K562 (cell line): Measurements from ENCODE around the gene WNT11. TPM values are rescaled to one million over a fixed set of nuclear protein-coding genes. Genes with fewer than 3 reads are reported as not detected.

ENCODE experiments used
- ATAC-seq: fragments of 200-7000 bp; cut with Tn5 transposase; 3 replicates; pipeline ENCODE4 v1.9.1; 2020; ENCODE audit warnings: moderate library complexity
- Bru-seq: library from RNA; stranded (reverse); fragments of 400-500 nt; gene quantifications from one replicate; lab custom pipeline; 2021; lab: Mats Ljungman, UMichigan
- BruChase-seq, 2 experiments: library from RNA; stranded (reverse); fragments of 400-500 nt; gene quantifications; one replicate each; lab custom pipeline; 2021; lab: Mats Ljungman, UMichigan
- BruUV-seq: library from RNA; stranded (reverse); fragments of 400-500 nt; replicated peaks from 2 replicates; lab custom pipeline; 2021; lab: Mats Ljungman, UMichigan
- CTCF ChIA-PET: fragments of 300-600 bp; formaldehyde crosslinking; extraction: SDS; loops from one replicate; lab custom pipeline; 2021; ENCODE audit warnings: low intra/inter-chr PET ratio; lab: Yijun Ruan, JAX
- POLR2A ChIA-PET: fragments of 300-600, 350-650 bp; sonication (Branson Sonifier 250); formaldehyde crosslinking; extraction: SDS; loops from one replicate; lab custom pipeline; 2021; ENCODE audit warnings: antibody characterized with exemption, inconsistent platforms; lab: Yijun Ruan, JAX
- DNase-seq, 4 experiments: peaks; one replicate each; pipeline versions ENCODE4 v3.0.0 to v3.0.0-alpha.2; 2011 to 2018; ENCODE audit warnings: low spot score in 3 of 4, mixed read lengths in 3 of 4; ENCODE audit errors: extremely low read depth in 1 of 4
- FAIRE-seq: peaks from 2 replicates; lab custom pipeline; 2011; peaks lifted over from hg19 to GRCh38; lab: Jason Lieb, UNC
- H2AFZ ChIP-seq: 2 replicates; pipeline ENCODE4 v1.6.0; 2011; ENCODE audit warnings: low read depth, low read length, control low read depth, inconsistent platforms
- H3K27ac ChIP-seq: fragments of 200-600 bp; 3 replicates; pipeline ENCODE4 v1.8.0; 2011; ENCODE audit warnings: low read depth, mild to moderate bottlenecking, control low read depth, inconsistent platforms, low read length, moderate library complexity, mixed read lengths; ENCODE audit errors: extremely low read depth
- H3K27me3 ChIP-seq, 2 experiments: fragments of 300-600 bp in 1 of 2; 2 replicates in 1 of 2; 3 replicates in 1 of 2; pipeline versions ENCODE4 v1.6.0 to v1.8.0; 2011; ENCODE audit warnings: inconsistent platforms in 2 of 2, low read length in 2 of 2, mild to moderate bottlenecking in 1 of 2, mixed read lengths in 1 of 2, moderate library complexity in 1 of 2; ENCODE audit not compliant: control insufficient read depth in 2 of 2, insufficient read depth in 2 of 2
- H3K36me3 ChIP-seq: fragments of 300-600 bp; 3 replicates; pipeline ENCODE4 v1.8.0; 2011; ENCODE audit warnings: mild to moderate bottlenecking, low read length, inconsistent platforms; ENCODE audit not compliant: control insufficient read depth, insufficient read depth
- H3K4me1 ChIP-seq, 2 experiments: fragments of 200-600 bp in 1 of 2; replicated peaks in 1 of 2; 2 replicates in 1 of 2; 3 replicates in 1 of 2; pipeline versions ENCODE4 v1.5.1 to v1.8.0; 2011; ENCODE audit warnings: inconsistent platforms in 2 of 2, low read length in 2 of 2, mild to moderate bottlenecking in 1 of 2, mixed read lengths in 1 of 2, moderate library complexity in 1 of 2; ENCODE audit not compliant: control insufficient read depth in 2 of 2, insufficient read depth in 2 of 2
- H3K4me2 ChIP-seq: 2 replicates; pipeline ENCODE4 v1.6.1; 2011; ENCODE audit warnings: low read length, control low read depth, inconsistent platforms, mixed read lengths; ENCODE audit not compliant: insufficient read depth
- H3K4me3 ChIP-seq: fragments of 200-600 bp; sonication (generic), shearing (Covaris generic); 2 replicates; pipeline ENCODE4 v1.5.1; 2016; ENCODE audit warnings: control low read depth, inconsistent platforms
- H3K79me2 ChIP-seq: fragments of 200-600 bp; 3 replicates; pipeline ENCODE4 v1.8.0; 2011; ENCODE audit warnings: low read length, inconsistent platforms; ENCODE audit not compliant: control insufficient read depth, insufficient read depth
- H3K9ac ChIP-seq, 2 experiments: 2 replicates each; pipeline versions ENCODE4 v1.6.0 to v1.6.1; 2011; ENCODE audit warnings: low read depth in 2 of 2, low read length in 2 of 2, control low read depth in 1 of 2, inconsistent platforms in 1 of 2, mild to moderate bottlenecking in 1 of 2, mixed read lengths in 1 of 2; ENCODE audit not compliant: insufficient read depth in 1 of 2
- H3K9me1 ChIP-seq: one replicate; pipeline ENCODE4 v1.6.0; 2011; ENCODE audit warnings: inconsistent platforms, mild to moderate bottlenecking, low read length, moderate library complexity; ENCODE audit not compliant: control insufficient read depth, insufficient read depth
- H3K9me3 ChIP-seq: replicated peaks from 2 replicates; pipeline ENCODE4 v1.5.1; 2011; ENCODE audit warnings: low read depth, low read length, inconsistent platforms; ENCODE audit not compliant: control insufficient read depth, insufficient read depth
- H4K20me1 ChIP-seq: replicated peaks from 2 replicates; pipeline ENCODE4 v1.6.1; 2011; ENCODE audit warnings: low read length, inconsistent platforms, mixed read lengths; ENCODE audit not compliant: control insufficient read depth, insufficient read depth
- E2F6 ChIP-seq, 2 experiments: IDR thresholded peaks; 2 replicates each; pipeline ENCODE4 v1.6.1; 2011; ENCODE audit warnings: borderline replicate concordance in 1 of 2, control low read depth in 1 of 2, low read depth in 1 of 2, low read length in 1 of 2, mild to moderate bottlenecking in 1 of 2, mixed read lengths in 1 of 2, moderate library complexity in 1 of 2; ENCODE audit not compliant: insufficient read depth in 1 of 2, insufficient read length in 1 of 2, poor library complexity in 1 of 2, severe bottlenecking in 1 of 2; ENCODE audit errors: extremely low read depth in 1 of 2
- ETS1 ChIP-seq: conservative IDR thresholded peaks from 2 replicates; pipeline ENCODE4 v1.6.1; 2011; ENCODE audit warnings: low read depth, mild to moderate bottlenecking, low read length; ENCODE audit not compliant: control insufficient read depth
- MXD1 ChIP-seq: fragments of 250-450 bp; sonication (Bioruptor Pico); IDR thresholded peaks from 2 replicates; pipeline ENCODE4 v1.8.0; 2021; ENCODE audit warnings: borderline replicate concordance, mild to moderate bottlenecking, moderate library complexity; ENCODE audit not compliant: poor library complexity, severe bottlenecking
- NFIC ChIP-seq: fragments of 450-650 bp; IDR thresholded peaks from 2 replicates; pipeline ENCODE4 v1.6.1; 2017; ENCODE audit warnings: mild to moderate bottlenecking, inconsistent platforms
- PURB ChIP-seq: sonication (generic); formaldehyde crosslinking; IDR thresholded peaks from 2 replicates; pipeline ENCODE4 v1.9.0; 2021; ENCODE audit warnings: low read depth, mild to moderate bottlenecking, missing genetic modification reagents
- RAD21 ChIP-seq, 2 experiments: fragments of 250-450 bp in 1 of 2; fragments of 450-650 bp in 1 of 2; sonication (Bioruptor Pico) in 1 of 2; formaldehyde crosslinking in 1 of 2; IDR thresholded peaks in 1 of 2; conservative IDR thresholded peaks in 1 of 2; 2 replicates each; pipeline versions ENCODE4 v1.4.0 to v1.8.0; 2020 to 2022; ENCODE audit warnings: mild to moderate bottlenecking in 2 of 2, moderate library complexity in 1 of 2
- ZHX1 ChIP-seq: fragments of 150-350 bp; conservative IDR thresholded peaks from 2 replicates; pipeline ENCODE4 v1.6.1; 2014; ENCODE audit warnings: low read length
- WGBS: fragments of 100-300 bp; shearing (Covaris generic); methylation state at CpG from one replicate; pipeline ENCODE4 v1.1.6; 2016; ENCODE audit warnings: low coverage, mixed read lengths; ENCODE audit not compliant: insufficient coverage; ENCODE audit errors: missing lambda C conversion rate; 5-methylcytosine and 5-hydroxymethylcytosine counted together
- in situ Hi-C: fragments of 300-500 bp; cut with MboI; formaldehyde crosslinking; loops from 4 replicates; pipeline ENCODE4 v1.15.0; 2018; ENCODE audit warnings: inconsistent platforms, mixed read lengths
- intact Hi-C: fragments of 100-400 bp; cut with micrococcal nuclease; formaldehyde crosslinking; loops from 2 replicates; pipeline ENCODE4 v1.14.2; 2022
- long read RNA-seq, 3 experiments: library from polyadenylated mRNA in 2 of 3; library from RNA in 1 of 3; unstranded in 2 of 3; stranded (forward) in 1 of 3; transcript quantifications; one replicate each; pipeline ENCODE4 v2.0.0, GENCODE V29; 2019 to 2022
- polyA minus RNA-seq, 3 experiments: library from RNA; depleted of rRNA, polyadenylated mRNA; stranded (reverse); fragments of >200 nt; gene quantifications; 2 replicates each; pipeline ENCODE4 v1.2.3, GENCODE V29; 2011
- polyA plus RNA-seq, 8 experiments: library from polyadenylated mRNA; depleted of rRNA in 4 of 8; stranded (reverse) in 5 of 8; unstranded in 3 of 8; fragments of >200 nt; fragmentation: Nextera tagmentation in 2 of 8; fragmentation: Illumina TruSeq in 1 of 8; extraction: Ambion mirVana in 2 of 8; extraction: Trizol in 1 of 8; gene quantifications; 2 replicates each; pipeline versions ENCODE4 v1.2.1 to v1.2.3, GENCODE V29; 2011 to 2014; ENCODE audit warnings: inconsistent platforms in 1 of 8, missing spikeins in 1 of 8
- total RNA-seq, 7 experiments: library from RNA; depleted of rRNA in 6 of 7; stranded (reverse); fragments of >200 nt in 6 of 7; fragmentation: Illumina TruSeq in 2 of 7; extraction: Trizol in 2 of 7; gene quantifications; 2 replicates each; pipeline versions ENCODE4 v1.2.1 to v1.2.3, GENCODE V29; 2011 to 2021; ENCODE audit warnings: low replicate concordance in 1 of 7

Gene WNT11
- 0.28 and 0.58 TPM in 2 replicates for total RNA-seq (2011; cell fraction: chromatin; rRNA removed; ENCODE audit: low replicate concordance)
- total RNA-seq (2011; cell fraction: nucleolus; rRNA removed), result 0.33 and 1.1 TPM in 2 replicates
- 0.37 and 0.53 TPM in 2 replicates for total RNA-seq (2011; cell fraction: nucleoplasm; rRNA removed)
- total RNA-seq (2014; rRNA removed) (not detected in 2 replicates), total RNA-seq (2014; rRNA removed; fragmentation: Illumina TruSeq; extraction: Trizol) (not detected in 2 replicates), total RNA-seq (2015; rRNA removed; fragmentation: Illumina TruSeq; extraction: Trizol) (not detected in 2 replicates), total RNA-seq (2021) (0.09 TPM in 1 of 2 replicates, not detected in the other), polyA plus RNA-seq (2011; rRNA removed) (0.20 and 0.51 TPM in 2 replicates), polyA plus RNA-seq (2014; fragmentation: Illumina TruSeq; extraction: Trizol) (0.12 TPM in 1 of 2 replicates, not detected in the other), polyA plus RNA-seq (2014; fragmentation: Nextera tagmentation; extraction: Ambion mirVana) (under 1 TPM in 1 of 2 experiments, not detected in 1; 0.03 TPM), polyA plus RNA-seq (2014; rRNA removed) (0.05 TPM in 1 of 2 replicates, not detected in the other), polyA minus RNA-seq (2011; rRNA and poly(A)+ RNA removed) (0.28 TPM in 1 of 2 replicates, not detected in the other), Bru-seq, nascent RNA (percentile 22 among the genes with signal in this experiment), BruChase-seq, experiment 1, labeled RNA remaining after a 2-hour chase (not detected), BruChase-seq, experiment 2, labeled RNA remaining after a 6-hour chase (percentile 11 among the genes with signal in this experiment)
- 0.69 and 1.4 TPM in 2 replicates for polyA plus RNA-seq (2011; cell fraction: cytosol; rRNA removed)
- polyA plus RNA-seq (2011; cell fraction: nucleus; rRNA removed), result 0.37 and 0.65 TPM in 2 replicates
- polyA plus RNA-seq (2012), result 0.22 and 0.37 TPM in 2 replicates
- 1.8 TPM in 1 of 2 replicates, not detected in the other for polyA minus RNA-seq (2011; cell fraction: cytosol; rRNA and poly(A)+ RNA removed)
- polyA minus RNA-seq (2011; cell fraction: nucleus; rRNA and poly(A)+ RNA removed), result 0.56 TPM in 1 of 2 replicates, not detected in the other
- long read RNA-seq, experiment 1, partial matches to known transcripts, result 0 of 1 reads
- long read RNA-seq, experiment 1, other reads (novel, unspliced or antisense), result 1 of 1 reads
- long read RNA-seq, experiment 2, result 0 reads
- long read RNA-seq, experiment 3, result 0 reads

- BruUV-seq, result no TSS peak
- Histone ChIP-seq H3K79me2 (no peaks in the 10 kb centered on the region), H3K4me2 (peak within 1 kb of the TSS; percentile 72), H3K36me3 (no peaks in the 10 kb centered on the region), H4K20me1 (no peaks in the 10 kb centered on the region), H3K27ac (no peak within 1 kb of the TSS), H3K9me3 (no peaks in the 10 kb centered on the region), H3K9me1 (no peaks in the 10 kb centered on the region), H3K27me3 (peaks cover 0 to 26% of the 10 kb centered on the region in 2 experiments; a peak in 2 of 5 replicates), H2AFZ (peak within 1 kb of the TSS; percentile 92), H3K9ac (peak within 1 kb of the TSS; percentile 50 to 82), H3K4me1 (peaks cover 18 to 59% of the 10 kb centered on the region in 2 experiments; a peak in 4 of 5 replicates), H3K4me3 (peak within 1 kb of the TSS; percentile 46)
- peak; percentile 88 for ATAC-seq
- peak; percentile 70 for FAIRE-seq
- ChIA-PET POLR2A (interaction anchor here (0.6 kb wide), 1 partner anchor 107 kb away, joined by 3 read pairs; no protein-coding TSS in a partner anchor), CTCF (interaction anchor here (0.7 to 1.7 kb wide), 4 partner anchors 113 to 982 kb away, joined by 3 to 29 read pairs (median 4); no protein-coding TSS in a partner anchor)
- intact Hi-C loops, result loop anchor here (1.0 to 10.0 kb wide), 4 partner anchors 54 to 478 kb away; no protein-coding TSS in a partner anchor
- 2% methylated on average over 47 of the region's 80 CpGs for WGBS
- in situ Hi-C loops, result no loop called here
- DNase-seq, result peak; percentile 83 to 89 (median 86)
- TF ChIP-seq ZHX1 (no peak), E2F6 (IDR thresholded peaks at IDR 0.05; ENCODE audit: borderline replicate concordance in 1 of 2, extremely low read depth in 1 of 2, insufficient read depth in 1 of 2, insufficient read length in 1 of 2, low read depth in 1 of 2, low read length in 1 of 2, poor library complexity in 1 of 2, severe bottlenecking in 1 of 2) (peak; percentile 84 to 98), NFIC (no peak), RAD21 (CRISPR knock-in tag; conservative IDR thresholded peaks at IDR 0.05 in 1 of 2, IDR thresholded peaks at IDR 0.05 in 1 of 2) (0 out of 4 replicates have a peak, but pooled peaks of 1 of the 2 experiments have one; percentile 11), PURB (no peak), MXD1 (no peak), ETS1 (no peak)
These were observed at the start of gene WNT11 for GRCh38 chr11:76206327-76207081. TSS of gene WNT11 (minus strand) at chr11:76206502. CDS start at chr11:76206407, 95 bp downstream.
